GM12891 (cell line): Measurements from ENCODE around the gene PDGFA.

Source experiments
- DNase-seq: peaks from one replicate; pipeline ENCODE4 v3.0.0; 2011; ENCODE audit warnings: low spot score; ENCODE audit not compliant: insufficient read length
- FAIRE-seq: peaks from 2 replicates; lab custom pipeline; 2011; peaks lifted over from hg19 to GRCh38; lab: Jason Lieb, UNC
- PAX5 ChIP-seq: IDR thresholded peaks from 2 replicates; pipeline ENCODE4 v1.6.1; 2011; ENCODE audit warnings: low read length, moderate library complexity, mild to moderate bottlenecking; ENCODE audit not compliant: insufficient read depth, severe bottlenecking
- POLR2A ChIP-seq: IDR thresholded peaks from 2 replicates; pipeline ENCODE4 v1.6.1; 2011; ENCODE audit warnings: low read depth, low read length, control low read depth
- POLR2AphosphoS5 ChIP-seq: IDR thresholded peaks from 2 replicates; pipeline ENCODE4 v1.6.1; 2011; ENCODE audit warnings: low read depth, low read length, control low read depth
- POU2F2 ChIP-seq: IDR thresholded peaks from 2 replicates; pipeline ENCODE4 v1.6.1; 2011; ENCODE audit warnings: low read depth, mild to moderate bottlenecking, control low read depth, low read length, moderate library complexity
- SPI1 ChIP-seq: IDR thresholded peaks from 2 replicates; pipeline ENCODE4 v1.6.1; 2011; ENCODE audit warnings: low read depth, low read length, control low read depth
- TAF1 ChIP-seq: IDR thresholded peaks from 2 replicates; pipeline ENCODE4 v1.6.1; 2011; ENCODE audit warnings: low read depth, low read length, control low read depth

PDGFA gene

DNA sequence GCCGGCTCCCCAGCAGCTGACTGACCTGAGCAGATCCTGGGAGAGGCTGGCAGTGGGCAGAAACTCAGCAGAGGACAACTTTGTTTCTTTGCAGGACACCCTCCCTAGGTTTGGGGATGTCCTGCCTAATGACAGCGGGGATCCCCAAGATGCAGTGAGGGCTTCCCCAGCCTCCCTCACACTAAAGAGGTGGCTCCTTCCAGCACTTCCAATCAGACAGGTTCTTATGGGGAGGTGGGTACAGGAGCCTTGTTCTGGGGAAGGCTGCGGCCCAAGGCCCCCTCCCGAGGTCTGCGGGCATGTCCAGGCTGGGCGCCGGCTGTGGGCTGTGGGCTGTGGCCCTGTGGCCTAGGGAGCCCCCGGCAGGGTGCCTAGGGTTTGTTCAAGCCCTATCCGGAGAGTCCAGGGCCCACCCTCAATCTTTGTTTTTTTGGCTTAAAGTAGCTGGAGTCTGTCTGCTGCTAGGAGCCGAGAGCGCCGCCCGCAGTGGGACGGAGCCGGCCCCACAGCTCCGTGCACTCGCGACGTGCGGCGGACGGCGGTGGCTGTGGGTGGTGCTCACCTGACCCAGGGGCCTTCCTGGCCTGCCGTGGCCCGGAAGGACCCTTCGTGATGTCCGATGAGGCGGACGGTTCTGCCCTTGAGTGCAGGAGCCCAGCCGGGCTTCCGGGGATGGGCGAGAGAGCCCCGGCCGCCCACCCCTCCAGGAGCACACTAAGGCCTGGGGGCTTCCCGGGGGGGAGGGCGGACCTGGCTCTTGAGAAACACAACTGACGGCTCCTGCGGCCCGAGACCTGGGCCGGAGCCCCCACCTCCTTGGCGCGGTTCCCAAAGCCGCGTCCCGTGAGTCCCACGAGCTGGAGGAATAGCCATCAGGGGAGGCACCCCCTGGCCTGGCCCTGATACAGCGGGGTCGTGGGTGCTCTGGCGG lies 57.2 kb downstream of the PDGFA start:
- DNase-seq (no peak), FAIRE-seq (no peak)
- TF ChIP-seq PAX5 = no peak
- no peak for TF ChIP-seq TAF1
- no peak for TF ChIP-seq SPI1
- TF ChIP-seq POLR2A = no peak
- no peak for TF ChIP-seq POU2F2
- TF ChIP-seq POLR2AphosphoS5 = no peak

DNA sequence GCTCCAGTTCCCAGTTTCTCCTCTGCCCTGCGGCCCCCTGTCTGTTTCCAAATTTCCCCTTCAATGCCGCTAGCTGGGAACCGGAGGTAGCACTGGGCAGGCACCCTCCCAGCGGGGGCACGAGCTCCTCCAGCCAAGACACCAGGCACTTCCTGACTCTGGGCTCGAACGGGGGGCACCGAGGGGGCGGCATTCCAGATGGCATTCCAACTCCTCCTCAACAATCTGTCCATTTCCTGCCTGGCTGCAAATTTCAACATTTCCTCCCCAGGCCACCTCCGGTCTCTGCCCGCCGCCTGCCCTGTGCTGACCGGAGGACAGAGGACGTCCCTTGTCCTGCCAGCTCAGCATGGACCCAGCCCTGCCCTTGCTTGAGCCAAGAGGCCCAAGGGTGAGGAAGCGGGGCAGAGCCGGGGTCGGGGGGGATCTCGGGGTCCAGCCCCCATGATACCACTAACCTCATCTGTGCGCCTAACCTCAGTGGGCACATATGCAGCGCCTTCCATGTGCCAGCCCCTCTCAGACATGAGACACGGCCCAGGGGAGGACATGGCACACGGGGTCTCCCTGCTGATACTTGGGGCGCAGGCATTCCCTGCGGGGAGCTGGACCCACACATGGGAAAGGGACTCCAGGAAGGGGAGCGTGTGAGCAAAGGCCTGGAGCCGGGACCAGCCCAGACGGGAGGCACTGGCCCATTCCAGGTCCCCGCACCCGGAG lies 58.0 kb downstream of the PDGFA start:
- no peak for FAIRE-seq
- DNase-seq = no peak
- TF ChIP-seq PAX5 (no peak), POLR2A (no peak), POU2F2 (no peak), SPI1 (no peak), POLR2AphosphoS5 (no peak), TAF1 (no peak)

DNA sequence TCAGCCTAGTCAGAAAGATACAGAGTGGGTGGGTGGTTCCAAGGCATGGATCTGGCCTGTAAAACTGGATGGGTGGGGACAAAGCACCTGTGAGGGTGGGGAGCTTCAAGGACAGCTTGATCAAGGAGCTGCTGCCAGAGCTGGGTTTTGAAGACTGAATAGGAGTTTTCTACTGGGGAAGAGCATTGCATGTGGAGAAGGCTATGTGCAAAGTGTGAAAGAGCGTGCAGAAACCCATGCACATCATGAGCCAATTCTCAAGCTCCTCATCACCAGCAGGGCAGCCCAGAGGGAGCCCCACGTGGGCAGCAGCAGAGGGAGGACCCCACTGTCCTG lies 58.6 kb downstream of the PDGFA start:
- no peak for DNase-seq
- FAIRE-seq = no peak
- TF ChIP-seq POU2F2 = no peak
- no peak for TF ChIP-seq POLR2A
- no peak for TF ChIP-seq TAF1
- no peak for TF ChIP-seq PAX5
- TF ChIP-seq SPI1 = no peak
- TF ChIP-seq POLR2AphosphoS5 = no peak

DNA sequence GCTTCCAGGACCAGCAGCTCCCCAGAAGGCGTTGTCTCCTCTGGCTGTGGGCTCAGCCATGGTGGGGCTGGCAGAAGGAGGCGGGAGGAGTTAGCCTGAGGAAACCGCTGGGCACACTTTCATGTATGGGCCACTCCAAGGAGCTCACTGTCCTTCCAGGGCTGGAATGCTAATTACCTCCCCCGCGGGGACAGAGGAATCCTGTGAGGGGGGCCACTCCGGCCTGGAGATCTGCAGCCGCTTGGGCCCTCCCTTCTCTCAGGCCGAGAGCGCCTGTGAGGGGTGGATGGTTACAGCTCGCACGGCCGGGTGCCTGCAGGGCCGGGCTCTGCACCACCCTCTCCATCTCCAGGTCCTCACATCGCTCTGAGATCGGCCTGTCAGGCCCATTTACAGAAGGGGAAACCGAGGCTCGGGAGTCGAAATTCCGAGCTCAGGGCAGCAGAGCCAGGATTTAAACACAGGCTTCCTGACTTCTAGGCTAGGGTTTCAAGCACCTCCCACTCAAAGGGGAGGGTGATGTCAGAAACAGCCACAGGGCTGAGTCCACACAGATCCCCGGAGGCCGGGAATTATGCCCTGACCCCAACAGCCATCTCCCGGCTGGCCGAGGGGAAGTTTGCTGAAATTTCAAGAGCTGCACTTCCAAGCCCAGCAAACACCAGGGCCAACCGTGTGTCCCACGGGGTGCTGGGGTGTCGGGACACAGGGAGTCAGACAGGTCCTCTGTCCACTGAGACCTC lies 59.1 kb downstream of the PDGFA start:
- no peak for DNase-seq
- FAIRE-seq = no peak
- TF ChIP-seq TAF1 (no peak), POU2F2 (no peak), SPI1 (no peak), POLR2A (no peak), PAX5 (no peak), POLR2AphosphoS5 (no peak)

DNA sequence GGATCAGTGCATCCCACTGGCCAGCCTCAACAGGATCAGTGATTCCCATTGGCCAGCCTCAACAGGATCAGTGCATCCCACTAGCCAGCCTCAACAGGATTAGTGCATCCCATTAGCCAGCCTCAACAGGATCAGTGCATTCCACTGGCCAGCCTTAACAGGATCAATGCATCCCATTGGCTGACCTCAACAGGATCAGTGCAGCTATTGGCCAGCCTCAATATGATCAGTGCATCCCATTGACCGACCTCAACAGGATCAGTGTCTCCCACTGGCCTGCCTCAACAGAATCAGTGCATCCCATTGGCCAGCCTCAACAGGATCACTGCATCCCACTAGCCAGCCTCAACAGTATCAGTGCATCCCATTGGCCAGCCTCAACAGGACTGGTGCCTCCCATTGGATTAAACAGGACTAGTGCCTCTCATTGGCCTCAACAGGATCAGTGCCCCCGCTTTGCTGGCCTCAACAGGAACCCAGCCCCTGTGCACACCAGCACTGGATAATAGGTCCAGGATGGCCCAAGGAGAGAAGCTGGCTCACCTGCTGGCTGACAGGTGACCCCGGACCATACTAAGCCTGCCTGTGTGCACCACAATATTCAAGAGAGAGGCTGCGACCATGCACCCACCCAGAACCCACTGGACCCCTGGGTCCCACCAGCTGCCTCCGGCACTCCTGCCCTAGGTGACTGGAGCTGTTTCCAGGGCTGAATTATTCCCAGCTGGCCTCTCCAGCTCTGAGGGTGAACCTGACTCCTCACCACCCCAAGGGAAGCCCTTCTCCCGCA lies 59.9 kb downstream of the PDGFA start:
- DNase-seq (no peak), FAIRE-seq (peak; percentile 9)
- TF ChIP-seq PAX5 (no peak), POU2F2 (no peak), SPI1 (no peak), POLR2AphosphoS5 (no peak), TAF1 (no peak), POLR2A (no peak)

DNA sequence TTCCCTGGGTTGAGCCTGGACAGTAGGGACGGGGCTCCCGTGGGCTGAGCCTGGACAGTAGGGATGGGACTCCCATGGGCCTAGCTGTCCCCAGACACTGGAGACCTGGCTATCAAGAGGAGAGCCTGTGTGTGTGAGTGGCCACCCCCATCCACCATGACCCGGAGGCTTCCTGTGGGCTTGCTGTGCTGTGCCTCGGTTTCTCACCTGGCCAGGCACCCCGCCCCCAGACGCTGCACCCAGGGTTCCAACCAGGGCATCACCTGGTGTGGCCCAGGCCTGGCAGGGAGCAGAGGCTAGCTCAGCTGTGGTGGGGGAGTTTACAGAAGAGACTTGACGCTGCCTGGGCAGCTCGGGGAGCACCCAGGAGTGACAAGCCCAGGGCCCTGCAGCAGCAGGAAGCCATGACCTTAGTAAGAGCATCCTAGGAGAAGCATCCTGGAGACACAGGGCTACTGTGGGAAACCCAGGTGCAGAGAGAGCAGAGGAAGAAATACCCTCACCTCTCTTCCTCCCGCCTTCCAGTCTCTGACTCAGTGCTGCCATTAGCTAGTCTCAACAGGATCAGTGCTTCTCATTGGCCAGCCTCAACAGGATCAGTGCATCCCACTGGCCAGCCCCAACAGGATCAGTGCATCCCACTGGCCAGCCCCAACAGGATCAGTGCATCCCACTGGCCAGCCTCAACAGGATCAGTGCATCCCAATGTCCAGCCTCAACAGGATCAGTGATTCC lies 61.0 kb downstream of the PDGFA start:
- DNase-seq (no peak), FAIRE-seq (no peak)
- TF ChIP-seq POU2F2 (no peak), TAF1 (no peak), POLR2A (no peak), POLR2AphosphoS5 (no peak), SPI1 (no peak)

DNA sequence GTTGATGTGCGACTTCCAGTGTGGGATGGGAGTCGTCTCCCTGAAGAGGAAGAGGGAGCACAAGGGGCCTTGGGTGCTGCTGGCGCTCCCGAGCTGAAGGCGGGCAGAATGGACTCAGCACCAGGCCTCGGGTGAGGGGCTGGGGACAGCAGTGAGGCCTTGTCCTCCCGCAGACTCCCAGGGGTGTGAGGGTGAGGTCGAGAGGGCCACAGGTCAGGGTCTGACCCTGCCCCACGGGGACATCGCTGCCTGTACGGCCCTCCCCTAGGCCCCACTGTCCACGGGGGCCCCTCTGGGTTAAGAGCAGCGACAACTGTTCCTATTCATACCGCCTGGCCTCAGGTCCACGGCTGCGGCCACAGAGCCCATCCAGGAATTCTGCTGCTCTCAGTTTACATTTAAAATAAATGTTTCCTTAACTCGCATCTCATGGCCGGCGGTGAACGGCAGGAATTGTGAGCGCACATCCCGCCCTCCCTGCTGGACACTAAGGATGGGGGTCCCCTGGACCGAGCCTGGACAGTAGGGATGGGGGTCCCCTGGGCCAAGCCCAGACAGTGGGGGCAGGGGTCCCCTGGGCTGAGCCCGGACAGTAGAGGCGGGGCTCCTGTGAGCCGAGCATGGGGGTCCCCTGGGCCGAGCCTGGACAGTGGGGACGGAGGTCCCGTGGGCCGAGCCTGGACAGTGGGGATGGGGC lies 61.7 kb downstream of the PDGFA start:
- TF ChIP-seq POLR2A = no peak
- TF ChIP-seq PAX5 = no peak
- no peak for TF ChIP-seq SPI1
- no peak for TF ChIP-seq POU2F2
- TF ChIP-seq TAF1 = no peak
- TF ChIP-seq POLR2AphosphoS5 = no peak
- FAIRE-seq (no peak), DNase-seq (no peak)
